Psoas muscle (tissue), 8 donors: ENCODE measurements around the gene TNFSF13. TPM values are rescaled to one million over a fixed set of nuclear protein-coding genes. Genes with fewer than 3 reads are reported as not detected.
"Not testable (repeated sequence)": the region's sequence is repeated elsewhere in the genome, so short reads cannot be mapped to it uniquely, and the experiment has no call there.

ENCODE experiments used
- ATAC-seq, 4 donors: fragments of 200-7000 bp; cut with Tn5 transposase; one replicate each; pipeline ENCODE4 v1.9.1; 2020; ENCODE audit warnings: moderate library complexity in 3 of 4, mild to moderate bottlenecking in 2 of 4
- DNase-seq, 2 donors: peaks; one replicate each; pipeline ENCODE4 v3.0.0-alpha.2; 2020
- H3K27ac ChIP-seq: fragments of 200-600 bp; one replicate; pipeline ENCODE4 v1.8.0; 2022
- H3K27me3 ChIP-seq, 3 donors: fragments of 200-600 bp in 1 of 3; one replicate each; pipeline versions ENCODE4 v1.6.1 to v1.8.0; 2013 to 2022; ENCODE audit warnings: low read length in 2 of 3, mild to moderate bottlenecking in 2 of 3, moderate library complexity in 1 of 3; ENCODE audit not compliant: insufficient read depth in 3 of 3
- H3K36me3 ChIP-seq, 2 donors: fragments of 200-600 bp in 1 of 2; one replicate each; pipeline versions ENCODE4 v1.6.1 to v1.8.0; 2013 to 2022; ENCODE audit warnings: low read depth in 1 of 2, mild to moderate bottlenecking in 1 of 2, moderate library complexity in 1 of 2; ENCODE audit not compliant: insufficient read depth in 1 of 2
- H3K4me1 ChIP-seq: fragments of 200-600 bp; one replicate; pipeline ENCODE4 v1.8.0; 2022
- H3K4me3 ChIP-seq: fragments of 200-600 bp; one replicate; pipeline ENCODE4 v1.8.0; 2022; ENCODE audit warnings: mild to moderate bottlenecking
- H3K9me3 ChIP-seq: fragments of 200-600 bp; one replicate; pipeline ENCODE4 v1.8.0; 2022
- WGBS, 3 donors: extraction: QIAGEN DNeasy Blood & Tissue Kit; methylation state at CpG; one replicate each; pipeline versions ENCODE4 v1.1.6 to v1.1.7; 2013; 5-methylcytosine and 5-hydroxymethylcytosine counted together
- intact Hi-C, 2 donors: fragments of 100-400 bp; cut with DNase I; formaldehyde crosslinking; loops; one replicate each; pipeline versions ENCODE4 v1.11.0 to v1.14.2; 2022
- polyA plus RNA-seq, 3 donors: library from polyadenylated mRNA; stranded (reverse); fragments of 200-250 nt; gene quantifications; one replicate each; pipeline ENCODE4 v1.2.3, GENCODE V29; 2013
- total RNA-seq, 4 donors: library from RNA; stranded (reverse); fragmentation: NEBNext Ultra II Directional in 2 of 4; extraction: Animal tissue kit (Norgen Biotek cat#: 25700) in 2 of 4; gene quantifications; one replicate each; pipeline versions ENCODE4 v1.2.1 to v1.2.4, GENCODE V29; 2021 to 2023
- TF ChIP-seq, protein P1 (sequence below): fragments of 200-600 bp; IDR thresholded peaks from one replicate; pipeline ENCODE4 v1.8.0; 2022; ENCODE audit warnings: antibody characterized with exemption
- donor health status: healthy with polysubstance abuse.
- donor health status: DM: no; HTN: no; CAD: no; lungs with moderate emphysema.
- donor health status: Bipolar disorder and iron deficiency.
- donor health status: healthy.
- donor health status: DM: yes; HTN: yes; CAD: no.
- donor health status: DM: no; HTN: no; CAD: no.
- donor health status: DM: no; HTN: no; CAD: no.
- donor health status: DM: yes; HTN: yes; CAD: no.

Gene TNFSF13
- total and polyA plus RNA-seq, 7 donors: 2.8 to 5.4 (median 4.0) TPM

- Histone ChIP-seq H3K36me3 (peaks cover 25 to 79% of the 10 kb centered on the region in 2 donors), H3K27me3 (no peaks in the 10 kb centered on the region), H3K4me1 (peaks cover 28% of the 10 kb centered on the region), H3K4me3 (no peak overlapping the region), H3K9me3 (no peaks in the 10 kb centered on the region), H3K27ac (peak overlapping the region; percentile 69)
- WGBS, 3 donors: 66 to 74% (median 67%) methylated on average over 4 of the region's 4 CpGs
- ATAC-seq (peak; percentile 30 to 66 (median 54)), DNase-seq (peak in 1 of 2 donors; percentile 59)
- intact Hi-C loops: no loop called here
- TF ChIP-seq, protein P1, sequence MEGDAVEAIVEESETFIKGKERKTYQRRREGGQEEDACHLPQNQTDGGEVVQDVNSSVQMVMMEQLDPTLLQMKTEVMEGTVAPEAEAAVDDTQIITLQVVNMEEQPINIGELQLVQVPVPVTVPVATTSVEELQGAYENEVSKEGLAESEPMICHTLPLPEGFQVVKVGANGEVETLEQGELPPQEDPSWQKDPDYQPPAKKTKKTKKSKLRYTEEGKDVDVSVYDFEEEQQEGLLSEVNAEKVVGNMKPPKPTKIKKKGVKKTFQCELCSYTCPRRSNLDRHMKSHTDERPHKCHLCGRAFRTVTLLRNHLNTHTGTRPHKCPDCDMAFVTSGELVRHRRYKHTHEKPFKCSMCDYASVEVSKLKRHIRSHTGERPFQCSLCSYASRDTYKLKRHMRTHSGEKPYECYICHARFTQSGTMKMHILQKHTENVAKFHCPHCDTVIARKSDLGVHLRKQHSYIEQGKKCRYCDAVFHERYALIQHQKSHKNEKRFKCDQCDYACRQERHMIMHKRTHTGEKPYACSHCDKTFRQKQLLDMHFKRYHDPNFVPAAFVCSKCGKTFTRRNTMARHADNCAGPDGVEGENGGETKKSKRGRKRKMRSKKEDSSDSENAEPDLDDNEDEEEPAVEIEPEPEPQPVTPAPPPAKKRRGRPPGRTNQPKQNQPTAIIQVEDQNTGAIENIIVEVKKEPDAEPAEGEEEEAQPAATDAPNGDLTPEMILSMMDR: no peak
Measured at GRCh38 chr17:7590743-7591142, 32.2 kb downstream of the TNFSF13 start.

DNA sequence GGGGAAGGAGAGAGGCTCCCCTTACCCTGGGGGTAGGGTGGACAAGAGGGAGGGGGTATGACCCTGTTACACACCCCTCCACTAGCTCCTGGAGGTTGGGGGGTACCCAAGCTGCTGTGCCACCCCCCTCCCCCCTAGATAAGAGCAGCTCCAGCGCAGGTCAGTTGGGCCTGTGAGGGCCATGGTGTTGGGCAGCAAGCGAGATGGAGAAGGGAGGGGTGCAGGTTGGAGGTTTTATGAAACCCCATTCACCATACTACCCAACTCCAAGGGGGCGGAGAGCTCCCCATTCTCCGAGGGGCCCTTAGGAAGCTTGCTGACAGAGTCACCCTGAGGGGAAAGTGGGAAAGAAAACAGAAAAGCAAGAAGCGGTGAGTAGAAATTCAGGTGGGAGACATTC is 33.0 kb downstream of the TNFSF13 start:
- ATAC-seq: no peak
- no peak overlapping the region for H3K27ac ChIP-seq
- H3K27me3 ChIP-seq: no peaks in the 10 kb centered on the region
- no peaks in the 10 kb centered on the region for H3K9me3 ChIP-seq
- intact Hi-C loops: no loop called here
- no peak for DNase-seq
- H3K4me1 ChIP-seq: peaks cover 28% of the 10 kb centered on the region
- TF ChIP-seq, protein P1: no peak
- no peak overlapping the region for H3K4me3 ChIP-seq
- 84 to 92% (median 87%) methylated on average over 5 of the region's 5 CpGs for WGBS, 3 donors
- H3K36me3 ChIP-seq: peaks cover 29 to 80% of the 10 kb centered on the region in 2 donors

DNA sequence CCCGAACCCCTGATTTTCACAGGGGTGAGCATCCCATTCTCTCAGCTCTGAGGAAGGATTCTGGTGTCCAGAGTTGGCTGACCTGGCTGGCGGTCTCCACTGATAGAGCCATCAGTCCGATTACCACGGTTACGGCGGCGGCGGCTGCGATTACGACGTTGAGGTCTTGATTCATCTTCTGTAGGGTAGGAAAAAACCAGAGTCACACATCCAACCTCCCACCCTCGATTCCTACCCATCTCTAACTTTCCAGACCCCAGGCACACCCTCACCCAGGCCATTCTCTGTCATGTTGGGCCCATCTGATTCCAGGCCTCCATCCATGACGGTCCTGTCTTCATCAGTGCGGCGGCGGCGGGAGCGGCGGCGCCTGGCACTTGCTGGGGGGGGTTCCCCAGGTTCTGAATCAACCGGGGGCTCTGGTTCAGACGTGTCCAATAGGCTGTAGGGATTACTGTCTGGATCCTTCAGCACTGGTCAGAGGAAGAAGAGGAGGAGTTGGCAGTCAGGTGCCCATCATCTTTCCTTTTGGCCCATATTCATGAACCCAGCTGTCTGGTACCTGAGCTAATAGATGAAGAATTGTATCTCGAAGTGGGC is 34.0 kb downstream of the TNFSF13 start:
- Histone ChIP-seq H3K36me3 (peaks cover 29 to 80% of the 10 kb centered on the region in 2 donors), H3K9me3 (no peaks in the 10 kb centered on the region), H3K4me3 (no peak overlapping the region), H3K4me1 (peaks cover 28% of the 10 kb centered on the region), H3K27ac (no peak overlapping the region), H3K27me3 (no peaks in the 10 kb centered on the region)
- intact Hi-C loops: no loop called here
- no peak for ATAC-seq
- 89 to 94% (median 89%) methylated on average over 23 of the region's 23 CpGs for WGBS, 3 donors
- TF ChIP-seq, protein P1: no peak
- DNase-seq: no peak

- Histone ChIP-seq H3K4me1 (peaks cover 28% of the 10 kb centered on the region), H3K9me3 (no peaks in the 10 kb centered on the region), H3K4me3 (no peak overlapping the region), H3K27ac (no peak overlapping the region), H3K27me3 (no peaks in the 10 kb centered on the region), H3K36me3 (peaks cover 29 to 78% of the 10 kb centered on the region in 2 donors)
- DNase-seq (no peak), ATAC-seq (no peak)
- TF ChIP-seq, protein P1: no peak
- 77 to 82% (median 82%) methylated on average over 12 of the region's 12 CpGs for WGBS, 3 donors
- intact Hi-C loops: no loop called here
Measured at GRCh38 chr17:7593296-7593695, 34.7 kb downstream of the TNFSF13 start.

GRCh38 chr17:7597561-7597960 is 39.0 kb downstream of the TNFSF13 start:
- H3K9me3 ChIP-seq, ATAC-seq, H3K4me1 ChIP-seq, intact Hi-C loops, H3K27ac ChIP-seq, H3K27me3 ChIP-seq, DNase-seq, H3K4me3 ChIP-seq: not testable (repeated sequence)
- 66 to 68% (median 67%) methylated on average over 5 of the region's 5 CpGs for WGBS, 3 donors
- peaks cover 35 to 97% of the 10 kb centered on the region in 2 donors for H3K36me3 ChIP-seq
